Mesothelial cell of epicardium (in vitro differentiated cells): ENCODE data around the gene OGDH. TPM values are rescaled to one million over a fixed set of nuclear protein-coding genes. Genes with fewer than 3 reads are reported as not detected.

Experiments used
- DNase-seq, 2 experiments: peaks; one replicate each; pipeline ENCODE4 v3.0.0; 2021; ENCODE audit warnings: low spot score in 2 of 2; ENCODE audit not compliant: unreplicated experiment in 2 of 2
- H3K27ac Mint-ChIP-seq: 2 replicates; pipeline ENCODE4 v1.8.0; 2021; ENCODE audit warnings: mixed read lengths
- H3K27me3 Mint-ChIP-seq: 2 replicates; pipeline ENCODE4 v1.8.0; 2021; ENCODE audit warnings: low read depth, mixed read lengths
- H3K36me3 Mint-ChIP-seq: 2 replicates; pipeline ENCODE4 v1.8.0; 2021; ENCODE audit warnings: mixed read lengths
- H3K4me1 Mint-ChIP-seq: 2 replicates; pipeline ENCODE4 v1.8.0; 2021; ENCODE audit warnings: mixed read lengths
- H3K4me3 Mint-ChIP-seq: 2 replicates; pipeline ENCODE4 v1.8.0; 2021; ENCODE audit warnings: mild to moderate bottlenecking, moderate library complexity, mixed read lengths
- H3K9me3 Mint-ChIP-seq: 2 replicates; pipeline ENCODE4 v1.8.0; 2021; ENCODE audit warnings: mixed read lengths
- total RNA-seq: library from RNA; stranded (reverse); gene quantifications from 3 replicates; pipeline ENCODE4 v1.2.1, GENCODE V29; 2021
- TF ChIP-seq, protein P1 (sequence below): fragments of 200-600 bp; sonication (generic); IDR thresholded peaks from one replicate; pipeline ENCODE4 v1.5.0; 2021; ENCODE audit warnings: antibody characterized with exemption; ENCODE audit not compliant: unreplicated experiment

The OGDH gene
- total RNA-seq, 1 donor from 2014 or later: 71.2 TPM

DNA sequence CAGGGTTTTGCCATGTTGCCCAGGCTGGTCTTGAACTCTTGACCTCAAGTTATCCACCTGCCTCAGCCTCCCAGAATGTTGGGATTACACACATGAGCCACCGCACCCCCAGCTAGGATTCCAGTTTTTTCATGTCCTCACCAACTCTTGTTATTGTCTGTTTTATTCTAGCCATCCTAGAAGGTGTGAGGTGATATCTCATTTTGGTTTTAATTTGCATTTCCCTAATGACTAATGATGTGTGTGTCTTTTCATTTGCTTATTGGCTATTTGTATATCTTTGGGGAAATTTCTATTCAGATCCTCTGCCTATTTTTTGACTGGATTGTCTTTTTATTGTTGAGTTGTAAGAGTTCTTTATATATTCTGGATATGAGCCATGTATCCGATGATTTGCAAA, 83.0 kb downstream of the OGDH start:
- Mint-ChIP-seq H3K36me3 (peaks cover 36% of the 10 kb centered on the region), H3K27ac (no peak overlapping the region), H3K9me3 (no peaks in the 10 kb centered on the region), H3K27me3 (no peaks in the 10 kb centered on the region), H3K4me3 (no peak overlapping the region), H3K4me1 (no peaks in the 10 kb centered on the region)
- TF ChIP-seq, protein P1, sequence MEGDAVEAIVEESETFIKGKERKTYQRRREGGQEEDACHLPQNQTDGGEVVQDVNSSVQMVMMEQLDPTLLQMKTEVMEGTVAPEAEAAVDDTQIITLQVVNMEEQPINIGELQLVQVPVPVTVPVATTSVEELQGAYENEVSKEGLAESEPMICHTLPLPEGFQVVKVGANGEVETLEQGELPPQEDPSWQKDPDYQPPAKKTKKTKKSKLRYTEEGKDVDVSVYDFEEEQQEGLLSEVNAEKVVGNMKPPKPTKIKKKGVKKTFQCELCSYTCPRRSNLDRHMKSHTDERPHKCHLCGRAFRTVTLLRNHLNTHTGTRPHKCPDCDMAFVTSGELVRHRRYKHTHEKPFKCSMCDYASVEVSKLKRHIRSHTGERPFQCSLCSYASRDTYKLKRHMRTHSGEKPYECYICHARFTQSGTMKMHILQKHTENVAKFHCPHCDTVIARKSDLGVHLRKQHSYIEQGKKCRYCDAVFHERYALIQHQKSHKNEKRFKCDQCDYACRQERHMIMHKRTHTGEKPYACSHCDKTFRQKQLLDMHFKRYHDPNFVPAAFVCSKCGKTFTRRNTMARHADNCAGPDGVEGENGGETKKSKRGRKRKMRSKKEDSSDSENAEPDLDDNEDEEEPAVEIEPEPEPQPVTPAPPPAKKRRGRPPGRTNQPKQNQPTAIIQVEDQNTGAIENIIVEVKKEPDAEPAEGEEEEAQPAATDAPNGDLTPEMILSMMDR: no peak
- no peak for DNase-seq

DNA sequence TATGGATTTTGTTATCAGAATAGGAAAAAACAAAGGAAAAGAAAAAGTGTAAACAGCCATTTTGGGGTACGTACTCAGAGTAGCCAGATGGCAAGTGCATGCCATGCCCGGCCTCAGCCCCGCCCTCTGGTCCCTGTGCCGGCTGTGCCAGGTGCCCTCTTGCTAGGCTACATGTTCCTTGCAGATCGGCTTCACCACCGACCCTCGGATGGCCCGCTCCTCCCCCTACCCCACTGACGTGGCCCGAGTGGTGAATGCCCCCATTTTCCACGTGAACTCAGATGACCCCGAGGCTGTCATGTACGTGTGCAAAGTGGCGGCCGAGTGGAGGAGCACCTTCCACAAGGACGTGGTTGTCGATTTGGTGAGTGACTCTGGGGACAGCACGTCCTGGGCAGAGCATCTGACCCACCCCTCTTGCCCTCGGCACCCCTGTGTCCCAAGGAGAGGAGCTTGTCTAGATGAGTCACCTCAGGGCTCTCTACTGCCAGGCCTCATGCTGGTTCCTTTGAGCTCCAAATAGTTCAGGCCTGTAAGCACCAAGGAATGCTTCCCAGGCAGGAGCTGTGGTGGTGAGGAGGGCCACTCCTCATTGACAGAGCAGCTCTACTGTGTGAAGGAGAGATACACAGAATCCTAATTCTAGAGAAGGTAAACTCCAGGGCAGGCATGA, 87.3 kb downstream of the OGDH start:
- H3K27ac Mint-ChIP-seq: no peak overlapping the region

DNA sequence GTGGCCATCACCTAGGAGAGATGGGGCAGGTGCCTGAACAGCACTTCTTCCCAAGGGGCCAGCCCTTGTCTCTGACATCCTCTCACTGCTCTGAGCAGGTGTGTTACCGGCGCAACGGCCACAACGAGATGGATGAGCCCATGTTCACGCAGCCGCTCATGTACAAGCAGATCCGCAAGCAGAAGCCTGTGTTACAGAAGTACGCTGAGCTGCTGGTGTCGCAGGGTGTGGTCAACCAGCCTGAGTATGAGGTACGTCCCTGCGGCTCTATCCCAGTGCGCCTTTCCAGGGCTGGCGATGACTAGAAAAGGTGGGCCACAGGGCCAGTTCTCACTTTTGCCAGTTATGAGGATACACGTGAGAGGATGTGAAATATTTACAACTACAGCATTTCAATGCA, 87.9 kb downstream of the OGDH start:
- Mint-ChIP-seq H3K4me3 (no peak overlapping the region), H3K9me3 (no peaks in the 10 kb centered on the region), H3K4me1 (no peaks in the 10 kb centered on the region), H3K27ac (no peak overlapping the region), H3K36me3 (peaks cover 56% of the 10 kb centered on the region), H3K27me3 (no peaks in the 10 kb centered on the region)
- TF ChIP-seq, protein P1: no peak
- DNase-seq: no peak

More for the DNA sequence above, 87.3 kb downstream of the OGDH start:
- DNase-seq: no peak
- Mint-ChIP-seq H3K4me1 (no peaks in the 10 kb centered on the region), H3K4me3 (no peak overlapping the region), H3K27me3 (no peaks in the 10 kb centered on the region), H3K9me3 (no peaks in the 10 kb centered on the region), H3K36me3 (peaks cover 58% of the 10 kb centered on the region)
- TF ChIP-seq, protein P1: no peak

DNA sequence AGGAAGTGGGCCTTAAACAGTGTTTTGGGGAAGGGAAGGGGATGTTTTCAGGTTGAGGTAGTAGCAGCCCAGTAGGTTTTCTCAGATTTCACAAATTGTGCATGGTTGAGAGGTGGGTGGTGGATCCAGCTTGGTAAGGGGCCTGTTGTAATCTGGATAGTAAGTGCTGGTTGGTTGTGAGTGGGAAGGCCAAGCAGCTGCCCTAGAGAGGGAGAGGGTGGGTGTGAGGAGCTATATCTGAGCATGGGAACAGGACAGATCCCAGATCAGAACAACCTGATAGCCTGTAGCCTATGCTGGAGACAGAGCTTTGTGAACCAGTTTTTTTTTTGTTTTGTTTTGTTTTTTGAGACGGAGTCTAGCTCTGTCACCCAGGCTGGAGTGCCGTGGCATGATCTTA, 88.3 kb downstream of the OGDH start:
- Mint-ChIP-seq H3K4me3 (no peak overlapping the region), H3K4me1 (no peaks in the 10 kb centered on the region), H3K27me3 (no peaks in the 10 kb centered on the region), H3K9me3 (no peaks in the 10 kb centered on the region), H3K27ac (no peak overlapping the region), H3K36me3 (peaks cover 56% of the 10 kb centered on the region)
- TF ChIP-seq, protein P1: no peak
- DNase-seq: no peak

DNA sequence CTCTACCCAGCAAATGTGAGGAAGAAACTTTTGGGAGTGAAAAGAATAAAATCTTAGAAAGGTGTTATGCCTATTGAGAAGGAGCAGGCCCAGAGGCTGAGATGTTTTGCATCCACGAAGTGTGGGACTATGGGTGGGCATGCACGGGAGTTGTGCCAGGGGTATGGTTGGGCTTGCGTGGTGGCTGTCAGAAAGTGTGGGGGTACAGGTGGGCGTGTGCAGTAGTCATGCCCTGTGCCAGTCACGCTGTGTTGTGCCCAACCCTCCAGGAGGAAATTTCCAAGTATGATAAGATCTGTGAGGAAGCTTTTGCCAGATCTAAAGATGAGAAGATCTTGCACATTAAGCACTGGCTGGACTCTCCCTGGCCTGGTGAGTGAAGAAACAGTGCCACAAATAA, 89.3 kb downstream of the OGDH start:
- H3K9me3 Mint-ChIP-seq: no peaks in the 10 kb centered on the region
- TF ChIP-seq, protein P1: no peak
- no peak overlapping the region for H3K4me3 Mint-ChIP-seq
- peaks cover 60% of the 10 kb centered on the region for H3K36me3 Mint-ChIP-seq
- no peaks in the 10 kb centered on the region for H3K4me1 Mint-ChIP-seq
- H3K27me3 Mint-ChIP-seq: no peaks in the 10 kb centered on the region
- H3K27ac Mint-ChIP-seq: no peak overlapping the region
- no peak for DNase-seq
